Stimulated activated CD4-positive, alpha-beta T cell treated with anti-CD3 and anti-CD28 coated beads, TNF-alpha, amount 100 ng/mL, for 24 hours (primary cell): ENCODE results near the gene CFAP92.
"Not testable (repeated sequence)": the region's sequence is repeated elsewhere in the genome, so short reads cannot be mapped to it uniquely, and the experiment has no call there.

ENCODE experiments used
- DNase-seq, 3 experiments: peaks; one replicate each; pipeline ENCODE4 v3.0.0-alpha.2; 2020; ENCODE audit warnings: low read depth in 3 of 3

CFAP92 gene

DNA sequence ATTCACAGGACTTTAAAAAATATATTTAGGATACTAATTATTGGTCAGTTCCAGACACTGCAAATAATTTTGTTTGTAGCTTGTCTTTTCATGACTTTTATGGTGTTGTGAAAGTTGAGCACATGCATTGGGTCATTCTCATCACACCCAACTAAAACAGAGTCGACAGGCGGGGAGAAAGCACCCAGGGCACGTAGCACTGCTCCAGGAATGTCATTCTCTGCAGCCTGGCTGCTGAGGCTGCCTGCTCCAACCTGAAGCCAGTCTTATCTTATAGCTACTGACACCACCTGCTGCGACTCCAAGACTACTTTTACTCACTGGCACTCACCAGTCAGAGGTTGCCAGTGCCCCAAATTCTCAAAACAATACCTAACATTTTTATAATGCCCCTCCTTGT is 57.5 kb downstream of the CFAP92 start:
- no peak for DNase-seq

DNA sequence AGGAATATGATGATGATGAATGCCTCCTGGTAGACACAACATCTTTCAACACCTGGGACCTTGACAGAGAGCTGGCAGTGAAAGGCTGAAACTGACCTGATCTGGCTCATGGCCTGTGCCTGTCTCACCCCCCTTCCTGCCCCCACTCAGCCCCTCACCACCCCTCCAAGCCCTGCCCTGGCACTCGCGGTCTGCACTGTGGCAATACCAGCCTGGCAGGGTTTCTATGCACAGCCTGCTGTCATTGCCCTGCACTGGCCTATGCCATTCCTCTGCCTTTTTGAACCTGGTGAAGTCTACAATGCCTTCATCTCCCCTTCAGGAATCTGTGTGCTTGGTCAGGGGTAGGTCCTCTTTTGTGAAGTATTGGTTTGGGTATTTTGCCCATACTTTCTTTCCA is 58.0 kb downstream of the CFAP92 start:
- DNase-seq = no peak

DNA sequence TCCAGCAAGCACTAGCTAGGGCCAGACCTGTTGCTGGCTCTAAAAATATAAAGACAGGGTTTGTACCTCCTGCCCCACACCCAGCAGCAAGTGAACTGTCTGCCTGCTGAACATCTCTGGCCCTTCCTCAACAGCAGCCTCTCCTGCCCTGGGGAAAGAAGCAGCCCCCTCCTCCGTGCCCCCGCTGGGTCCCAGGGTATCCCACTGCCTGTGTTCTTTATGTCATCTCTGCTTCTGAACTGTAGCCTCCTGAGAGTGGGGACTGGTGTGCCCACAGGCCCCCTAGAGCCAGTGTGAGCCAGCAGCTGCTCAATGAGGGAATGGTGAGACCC is 60.0 kb downstream of the CFAP92 start:
- DNase-seq = no peak

DNA sequence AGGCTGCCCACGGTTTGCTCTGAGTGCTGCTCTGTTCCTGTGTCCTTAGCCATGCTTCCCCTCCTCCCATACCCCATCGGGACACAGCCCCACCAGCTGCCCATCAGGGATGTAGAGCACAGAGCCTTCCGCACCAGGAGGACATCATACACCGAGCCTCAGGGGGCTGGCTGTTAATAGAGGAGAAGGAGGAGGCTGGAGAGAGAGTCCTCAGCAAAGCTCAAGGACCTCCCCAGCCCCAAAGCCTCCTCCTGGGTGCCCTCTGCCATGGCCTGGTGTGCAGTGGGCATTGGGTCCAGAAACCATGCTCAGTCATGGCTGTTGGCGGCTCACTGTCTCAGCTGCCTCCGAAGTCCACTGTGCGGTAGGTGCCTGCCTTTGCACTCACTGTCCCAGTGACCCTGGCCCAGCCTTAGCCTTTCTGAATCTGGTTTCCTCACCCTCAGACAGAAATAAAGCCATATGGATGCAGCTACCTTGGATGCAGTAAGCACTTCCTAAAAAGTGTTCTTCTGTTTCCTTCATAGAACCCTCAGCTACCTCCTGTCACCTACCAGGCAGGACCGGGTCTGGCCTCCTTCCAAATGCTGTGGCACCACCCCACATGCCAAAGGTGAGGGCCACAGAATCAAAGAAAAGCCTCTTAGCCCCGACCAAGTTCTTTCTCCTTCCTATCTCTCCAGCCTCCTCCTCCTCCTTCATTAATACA is 60.5 kb downstream of the CFAP92 start:
- no peak for DNase-seq

DNA sequence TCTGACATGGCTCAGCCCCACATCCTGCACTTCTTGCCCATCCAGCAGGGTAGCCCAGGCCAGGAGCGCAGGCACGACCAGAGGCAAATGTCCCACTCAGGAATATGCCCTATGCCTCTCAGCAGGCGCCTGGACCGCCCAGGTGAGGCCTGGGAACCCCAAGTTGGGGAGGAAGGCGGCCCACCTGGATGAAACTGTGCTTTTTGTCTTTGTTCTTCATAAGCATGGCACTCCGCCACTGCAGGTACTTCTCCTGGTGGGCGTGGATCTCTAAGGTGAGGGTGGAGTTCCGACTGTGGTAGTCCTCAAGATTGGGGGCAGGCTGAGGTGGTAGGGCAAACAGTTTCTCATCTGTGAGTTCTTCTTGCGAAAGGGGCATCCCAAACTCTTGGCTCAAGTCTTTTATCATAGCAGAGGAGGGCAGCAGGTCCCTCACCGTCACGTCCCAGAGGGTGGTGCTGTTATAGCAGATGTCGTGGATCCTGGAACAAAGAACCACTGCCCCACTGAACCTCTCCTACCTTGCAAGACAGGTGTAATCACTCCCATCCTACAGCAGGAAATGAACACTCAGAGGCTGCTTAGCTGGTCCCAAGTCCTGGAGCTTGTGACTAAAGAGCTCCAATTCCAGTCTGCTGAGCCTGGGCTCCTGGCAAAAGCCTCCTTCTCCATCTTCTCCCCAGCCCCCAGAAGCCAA is 61.2 kb downstream of the CFAP92 start:
- no peak for DNase-seq

DNA sequence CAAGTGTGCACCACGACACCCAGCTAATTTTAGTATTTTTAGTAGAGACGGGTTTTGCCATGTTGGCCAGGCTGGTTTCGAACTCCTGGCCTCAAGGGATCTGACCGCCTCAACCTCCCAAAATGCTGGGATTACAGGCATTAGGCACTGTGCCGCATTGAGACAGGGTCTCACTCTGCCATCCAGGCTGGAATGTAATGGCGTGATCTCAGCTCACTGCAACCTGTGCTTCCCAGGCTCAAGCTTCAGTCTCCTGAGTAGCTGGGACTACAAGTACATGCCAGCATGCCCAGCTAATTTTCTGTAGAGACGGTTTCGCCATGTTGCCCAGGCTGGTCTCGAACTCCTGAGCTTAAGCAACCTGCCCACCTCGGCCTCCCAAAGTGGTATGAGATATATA is 62.8 kb downstream of the CFAP92 start:
- DNase-seq = no peak

DNA sequence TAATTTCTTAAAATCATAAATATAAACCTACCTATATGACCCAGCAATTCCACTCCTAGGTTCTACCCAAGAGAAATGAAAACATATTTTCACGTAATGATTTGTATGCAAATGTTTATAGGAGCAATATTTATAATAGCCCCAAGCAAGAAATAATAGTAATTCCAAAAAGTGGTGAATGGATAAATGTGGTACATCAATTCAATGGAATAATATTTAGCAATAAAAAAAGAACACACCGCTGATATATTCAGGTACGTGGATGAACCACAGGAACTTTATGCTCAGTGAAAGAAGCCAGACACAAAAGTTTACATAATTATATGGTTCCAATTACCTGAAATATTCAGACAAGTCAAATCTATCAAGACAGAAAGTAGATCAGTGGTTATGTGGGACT is 64.5 kb downstream of the CFAP92 start:
- no peak for DNase-seq

DNA sequence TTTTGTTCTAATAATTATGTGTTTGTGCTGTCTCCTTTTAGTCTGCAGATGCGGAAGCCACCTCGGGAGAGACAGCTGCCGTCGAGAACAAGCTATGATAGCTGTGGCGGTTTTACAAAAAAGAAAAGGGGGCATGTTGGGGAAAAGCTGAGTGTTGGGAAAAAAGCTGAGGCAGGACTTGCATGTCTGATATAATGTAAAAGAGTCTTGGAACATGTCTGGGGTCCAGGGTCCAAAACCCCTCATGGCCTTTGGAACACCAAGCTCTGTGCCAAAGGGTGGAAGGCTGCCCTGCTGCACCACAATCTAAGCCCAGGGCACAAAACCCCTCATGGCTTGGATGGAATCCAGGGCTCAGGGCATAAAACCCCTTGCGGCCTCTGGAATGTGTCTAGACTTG is 69.9 kb downstream of the CFAP92 start:
- DNase-seq = not testable (repeated sequence)

DNA sequence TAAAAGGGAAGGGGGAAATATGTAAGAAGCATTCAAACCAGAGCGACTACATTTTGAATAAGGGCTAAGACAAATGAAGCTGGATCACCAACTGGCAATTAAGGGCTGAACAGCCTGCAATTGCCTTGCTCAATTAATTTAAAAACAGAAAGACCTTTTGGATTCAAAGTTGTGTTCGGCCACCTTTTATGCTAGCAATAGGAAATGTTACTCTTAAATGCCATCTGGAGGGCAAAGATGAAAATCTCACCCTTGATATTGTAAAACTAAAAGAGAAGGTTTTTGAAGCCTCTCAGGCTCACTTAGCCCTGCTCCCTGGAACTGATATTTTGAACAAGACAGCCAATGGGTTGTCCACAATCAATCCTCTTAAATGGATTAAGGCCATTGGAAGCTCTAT is 70.3 kb downstream of the CFAP92 start:
- DNase-seq = no peak

DNA sequence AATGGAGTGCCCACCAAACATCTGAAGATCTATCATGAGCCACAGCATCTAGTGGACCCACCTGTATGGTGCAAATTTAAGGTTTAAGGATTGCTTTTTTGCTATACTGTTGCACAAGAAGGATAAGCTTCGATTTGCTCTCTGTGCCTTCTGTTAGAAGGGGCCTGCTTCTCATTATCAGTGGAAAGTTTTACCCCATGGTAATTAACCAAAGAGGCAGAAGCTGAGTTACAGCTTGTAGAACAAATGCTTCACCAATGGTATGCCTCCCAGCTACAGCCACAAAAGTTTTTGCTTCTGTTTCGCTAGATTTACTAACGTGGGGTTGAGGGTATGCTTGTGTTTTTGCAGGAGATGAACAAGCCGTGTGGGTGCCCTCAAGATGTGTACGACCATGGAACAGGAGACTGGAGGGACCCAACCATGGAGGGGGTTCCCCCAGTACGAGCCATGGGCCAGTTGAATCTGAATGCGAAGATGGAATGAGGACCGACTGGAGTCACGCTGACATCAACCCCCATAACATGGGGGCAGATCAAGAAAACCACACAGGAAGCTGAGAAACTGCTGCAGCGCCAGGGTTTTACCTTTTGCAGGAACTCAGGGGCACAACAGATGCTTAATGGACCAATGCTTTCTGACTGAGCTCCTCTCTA is 70.9 kb downstream of the CFAP92 start:
- DNase-seq = peak; percentile 20 to 58 (median 33)

DNA sequence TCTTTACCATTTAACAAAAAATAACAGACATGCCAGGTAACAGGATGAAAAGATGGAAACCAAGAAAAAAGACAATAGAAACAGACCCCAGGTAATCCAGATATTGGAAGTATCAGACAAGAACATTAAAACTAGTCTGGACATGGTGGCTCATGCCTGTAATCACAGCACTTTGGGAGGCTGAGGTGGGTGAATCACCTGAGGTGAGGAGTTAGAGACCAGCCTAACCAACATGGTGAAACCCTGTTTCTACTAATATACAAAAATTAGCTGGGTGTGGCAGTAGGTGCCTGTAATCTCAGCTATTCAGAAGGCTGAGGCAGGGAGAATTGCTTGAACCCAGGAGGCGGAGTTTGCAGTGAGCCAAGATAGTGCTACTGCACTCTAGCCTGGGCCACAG is 73.9 kb downstream of the CFAP92 start:
- DNase-seq = no peak

DNA sequence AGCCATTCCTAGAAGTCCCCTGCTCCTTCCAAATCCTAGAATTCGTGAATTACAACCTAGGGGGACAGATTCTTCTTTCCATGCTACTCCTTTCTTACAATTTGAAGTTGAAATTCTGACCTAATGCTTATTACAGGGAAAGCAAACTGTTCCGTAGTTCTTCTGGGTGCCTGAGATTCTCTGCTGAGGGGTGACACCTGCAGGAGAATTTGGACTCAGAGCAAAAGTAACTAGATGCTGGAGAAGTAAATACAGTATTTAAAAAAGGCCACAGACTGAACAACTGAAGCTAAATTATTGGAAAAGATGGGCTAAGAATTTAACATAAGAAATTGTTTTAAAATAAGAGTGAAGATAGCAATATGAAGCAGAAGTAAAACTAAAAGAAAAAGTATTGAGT is 76.6 kb downstream of the CFAP92 start:
- DNase-seq = no peak

DNA sequence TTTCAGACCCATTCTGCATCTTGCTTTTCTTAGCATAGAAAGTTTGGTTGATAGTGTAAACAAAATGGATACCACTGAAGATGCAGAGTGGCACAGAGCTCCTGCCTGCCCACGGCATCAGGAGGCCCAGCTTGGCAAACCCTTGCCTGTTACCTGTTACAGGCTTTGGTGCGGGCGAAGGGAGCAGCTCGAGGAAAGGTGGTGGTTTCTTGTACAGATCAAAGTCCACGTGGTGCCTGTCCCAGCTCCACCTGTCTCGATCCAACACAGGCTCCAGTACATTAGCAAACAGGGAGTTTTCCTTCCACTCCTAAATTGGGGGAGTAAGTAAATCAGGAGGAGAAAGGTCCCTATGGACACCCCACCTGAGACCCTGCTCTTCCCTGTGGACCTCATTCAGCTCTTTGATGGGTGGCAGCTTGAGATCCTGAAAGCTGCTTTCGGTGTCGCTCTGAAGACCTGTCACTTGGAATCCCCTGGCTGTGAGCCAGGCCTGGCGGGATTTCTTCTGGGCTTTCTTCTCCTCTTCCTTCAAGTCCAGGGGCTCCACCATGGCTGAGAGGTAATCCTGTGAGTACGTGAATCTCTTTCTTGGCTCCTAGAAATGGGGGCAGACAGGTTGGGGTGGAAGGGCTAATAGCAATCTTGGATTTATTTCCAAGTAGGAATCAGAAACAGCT is 78.8 kb downstream of the CFAP92 start:
- no peak for DNase-seq

DNA sequence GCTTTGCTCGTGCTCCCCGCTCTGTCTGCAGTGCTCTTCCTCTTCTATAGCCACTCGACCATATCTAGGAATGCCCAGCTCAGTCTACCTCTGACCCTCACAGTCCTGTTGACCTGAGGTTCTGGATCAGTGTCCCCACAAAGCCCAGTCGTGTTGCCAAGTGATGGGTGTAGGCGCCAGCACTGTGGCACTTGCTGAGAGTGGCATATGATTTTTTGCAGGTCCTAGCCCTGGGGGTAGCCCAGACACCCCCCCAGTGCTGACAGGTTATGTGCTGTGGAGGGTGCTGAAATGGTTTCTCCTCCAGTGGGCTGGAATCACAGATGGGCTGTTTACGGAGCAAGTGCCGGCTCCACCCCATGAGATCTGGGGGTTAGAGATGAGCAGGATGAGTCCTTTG is 82.0 kb downstream of the CFAP92 start:
- no peak for DNase-seq

DNA sequence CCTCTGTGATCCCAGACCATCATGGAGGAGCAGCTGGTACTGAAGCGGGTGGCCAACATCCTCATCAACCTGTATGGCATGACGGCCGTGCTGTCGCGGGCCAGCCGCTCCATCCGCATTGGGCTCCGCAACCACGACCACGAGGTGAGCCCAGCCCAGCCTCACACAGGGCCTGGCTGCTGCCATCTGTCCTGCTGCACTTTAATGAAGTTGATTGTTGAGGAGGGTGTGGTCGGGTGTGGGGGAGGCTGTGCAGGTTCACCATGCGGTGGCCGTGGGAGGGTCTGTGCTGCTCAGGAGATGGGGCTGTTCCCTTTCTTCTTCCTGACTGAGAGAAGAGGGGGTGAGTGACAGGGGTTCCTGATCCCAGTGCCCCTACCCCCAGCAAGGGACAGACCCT is 83.9 kb downstream of the CFAP92 start:
- no peak for DNase-seq

DNA sequence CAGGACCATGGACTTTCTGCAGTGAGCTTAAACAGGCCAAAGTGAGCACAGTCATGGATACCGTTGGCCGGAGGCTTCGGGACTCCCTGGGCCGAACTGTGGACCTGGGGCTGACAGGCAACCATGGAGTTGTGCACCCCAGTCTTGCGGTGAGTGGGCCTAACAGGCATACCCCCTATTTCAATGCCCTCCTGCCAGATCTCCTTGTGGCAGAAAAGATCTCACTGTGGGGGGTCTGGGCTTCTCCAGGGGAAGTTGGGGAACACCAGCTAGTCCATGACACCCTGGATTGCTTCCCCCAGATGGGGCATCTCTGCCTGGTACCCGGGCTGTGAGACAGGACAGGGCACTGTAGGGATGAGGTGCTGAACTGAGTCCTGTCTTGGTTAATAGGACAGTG is 84.9 kb downstream of the CFAP92 start:
- no peak for DNase-seq

DNA sequence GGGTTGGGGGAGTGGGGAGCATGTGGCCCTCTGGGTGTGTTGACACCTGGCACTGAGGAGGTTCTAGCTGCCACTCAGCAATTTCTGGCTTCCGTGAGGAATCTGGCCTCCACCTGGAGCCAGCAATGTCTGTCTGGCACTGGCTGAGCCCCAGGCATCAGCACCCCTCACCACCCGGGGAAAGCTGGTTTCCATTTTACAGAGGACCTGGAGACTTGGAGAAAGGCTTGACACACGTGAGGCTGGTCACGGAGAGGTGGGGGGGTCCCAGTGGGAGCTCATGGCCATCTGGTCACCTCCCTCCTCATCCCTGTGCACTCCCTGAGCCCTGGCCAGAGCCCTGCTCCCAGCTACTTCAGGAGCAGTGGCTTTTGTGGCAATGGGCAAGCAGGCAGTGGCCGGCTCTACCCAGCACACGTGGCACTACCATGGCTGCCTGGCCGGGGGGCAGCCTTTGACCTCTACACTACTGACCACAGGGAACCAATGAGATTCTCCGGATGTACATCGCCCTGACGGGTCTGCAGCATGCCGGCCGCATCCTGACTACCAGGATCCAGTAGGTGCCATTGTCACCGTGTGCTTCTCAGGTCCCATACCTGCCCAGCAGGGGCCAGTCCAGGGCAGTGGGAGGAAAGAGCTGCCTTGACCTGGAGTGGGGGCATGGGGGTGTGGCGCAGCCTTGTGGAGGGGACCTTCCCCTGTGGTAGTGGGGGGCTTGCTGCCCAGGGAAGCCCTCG is 86.0 kb downstream of the CFAP92 start:
- DNase-seq = no peak

DNA sequence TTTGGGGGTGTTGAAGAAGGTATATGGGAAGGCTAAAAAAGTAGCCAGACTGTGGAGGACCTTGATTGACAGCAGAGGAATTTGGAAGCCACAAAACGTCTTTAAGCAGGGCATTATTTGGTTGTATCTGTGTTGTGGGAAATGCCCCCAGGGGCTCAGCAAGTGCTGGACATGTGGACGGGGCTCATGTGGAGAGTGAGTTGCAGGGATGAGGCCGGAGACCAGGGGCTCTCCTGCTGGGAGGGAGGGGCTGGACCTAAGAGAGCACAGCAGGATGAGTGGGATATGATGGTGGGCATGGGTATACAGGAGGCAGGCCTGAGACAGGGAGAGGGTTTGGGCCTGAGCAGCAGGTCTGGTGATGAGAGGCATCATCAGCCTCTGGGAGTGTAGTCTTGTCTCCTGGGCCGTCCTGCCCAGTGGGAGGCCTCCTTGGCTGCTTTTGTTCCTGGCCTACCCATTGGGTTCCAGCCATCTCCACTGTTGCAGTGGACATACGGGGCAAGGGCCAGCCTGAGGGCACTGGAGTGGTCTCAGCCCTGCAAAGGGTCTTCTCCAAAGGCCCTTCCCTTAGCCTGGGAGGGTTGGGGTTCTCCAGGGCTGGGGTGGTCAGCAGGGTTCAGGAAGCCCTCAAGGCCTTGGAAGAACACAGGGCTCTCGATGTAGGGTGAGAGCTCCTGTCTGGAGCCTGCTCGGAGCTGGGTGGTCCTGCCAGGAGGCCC is 86.9 kb downstream of the CFAP92 start:
- DNase-seq = no peak

DNA sequence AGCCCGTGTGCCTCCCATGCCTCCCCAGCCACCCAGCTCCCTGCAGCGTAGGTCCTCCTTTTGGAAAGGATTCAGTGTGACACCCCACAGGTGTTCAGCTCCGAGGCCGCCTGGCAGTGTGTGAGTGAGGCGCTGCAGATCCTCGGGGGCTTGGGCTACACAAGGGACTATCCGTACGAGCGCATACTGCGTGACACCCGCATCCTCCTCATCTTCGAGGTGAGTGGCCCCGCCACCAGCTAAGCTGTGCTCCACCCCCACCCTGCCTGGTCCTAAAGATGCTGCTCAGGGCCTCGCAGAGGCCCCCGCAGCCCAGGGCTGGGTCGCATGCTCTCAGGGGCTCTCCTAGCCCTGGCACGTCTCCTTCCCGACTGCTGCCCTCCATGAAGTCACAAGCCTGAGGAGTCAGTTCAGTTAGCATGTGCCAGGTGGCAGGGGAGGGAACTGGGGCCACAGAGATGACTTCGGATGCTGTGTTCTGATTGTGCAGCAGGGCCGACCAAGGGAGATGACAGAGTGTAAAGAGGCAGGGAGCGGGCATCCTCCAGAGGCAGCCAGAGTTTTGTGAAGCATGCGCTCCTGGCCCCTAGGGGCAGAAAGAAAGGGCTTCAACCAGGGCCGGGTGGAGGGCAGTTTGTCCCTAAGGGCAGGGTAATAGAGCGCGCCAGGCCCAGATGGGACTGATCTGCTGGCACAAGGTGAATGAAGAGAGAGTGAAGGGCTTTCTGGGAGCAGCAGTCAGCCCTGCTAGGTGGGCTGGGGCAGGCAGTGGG is 87.7 kb downstream of the CFAP92 start:
- no peak for DNase-seq

DNA sequence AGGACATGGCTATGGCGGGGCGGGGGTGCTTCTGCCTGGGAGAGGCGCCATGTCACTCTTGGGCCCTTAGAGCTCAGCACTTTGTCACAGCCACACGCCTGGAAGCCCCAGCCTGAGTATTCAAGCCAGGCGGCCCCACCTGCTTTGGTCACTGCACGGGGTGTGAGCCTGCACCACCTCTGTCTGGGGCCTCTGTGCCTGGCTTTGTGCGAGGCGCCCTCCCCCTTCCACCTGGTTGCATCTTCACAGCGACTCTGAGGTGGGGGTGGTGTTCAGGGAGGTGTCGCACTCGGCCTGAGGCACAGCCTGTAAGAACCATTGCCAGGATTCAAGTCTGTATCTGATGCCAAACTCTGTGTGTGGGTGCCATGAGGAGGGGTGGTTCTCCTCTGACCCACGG is 90.4 kb downstream of the CFAP92 start:
- no peak for DNase-seq

DNA sequence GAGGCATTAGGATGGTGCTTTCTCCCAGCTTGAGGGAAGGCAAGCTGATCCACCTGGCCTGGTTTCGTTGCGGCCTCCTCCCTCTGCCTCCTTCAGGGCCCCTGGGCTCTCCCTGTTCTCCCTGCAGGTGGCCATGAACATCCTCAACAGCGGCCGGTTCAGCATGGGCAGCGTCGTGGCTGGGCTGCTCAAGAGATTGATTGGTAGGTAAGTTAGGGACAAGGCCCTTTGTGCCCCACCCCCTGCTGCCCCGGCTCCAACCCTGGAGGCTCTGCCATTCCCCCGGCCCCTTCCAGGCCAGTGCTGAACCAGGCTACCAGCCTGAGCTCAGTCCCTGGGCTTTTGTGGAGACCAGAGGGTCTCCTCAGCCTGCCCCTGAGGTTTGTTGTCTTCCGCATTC is 91.5 kb downstream of the CFAP92 start:
- DNase-seq = no peak
